Lung microvascular endothelial cell (primary cell): ENCODE results near the gene CDHR5. TPM values are rescaled to one million over a fixed set of nuclear protein-coding genes. Genes with fewer than 3 reads are reported as not detected.
A peak's percentile ranks its signal among the peaks of the same experiment; 100 is the strongest.
"Not testable (repeated sequence)": the region's sequence is repeated elsewhere in the genome, so short reads cannot be mapped to it uniquely, and the experiment has no call there.

Source experiments
- DNase-seq, 2 donors: peaks; one replicate each; pipeline versions ENCODE4 v3.0.0 to v3.0.0-alpha.2; 2010; ENCODE audit warnings: low read depth in 2 of 2
- total RNA-seq: library from RNA; depleted of rRNA; stranded (reverse); fragments of >200 nt; gene quantifications from 2 replicates; pipeline ENCODE4 v1.2.1, GENCODE V29; 2014

Gene CDHR5
- total RNA-seq: not detected in 2 replicates

DNA sequence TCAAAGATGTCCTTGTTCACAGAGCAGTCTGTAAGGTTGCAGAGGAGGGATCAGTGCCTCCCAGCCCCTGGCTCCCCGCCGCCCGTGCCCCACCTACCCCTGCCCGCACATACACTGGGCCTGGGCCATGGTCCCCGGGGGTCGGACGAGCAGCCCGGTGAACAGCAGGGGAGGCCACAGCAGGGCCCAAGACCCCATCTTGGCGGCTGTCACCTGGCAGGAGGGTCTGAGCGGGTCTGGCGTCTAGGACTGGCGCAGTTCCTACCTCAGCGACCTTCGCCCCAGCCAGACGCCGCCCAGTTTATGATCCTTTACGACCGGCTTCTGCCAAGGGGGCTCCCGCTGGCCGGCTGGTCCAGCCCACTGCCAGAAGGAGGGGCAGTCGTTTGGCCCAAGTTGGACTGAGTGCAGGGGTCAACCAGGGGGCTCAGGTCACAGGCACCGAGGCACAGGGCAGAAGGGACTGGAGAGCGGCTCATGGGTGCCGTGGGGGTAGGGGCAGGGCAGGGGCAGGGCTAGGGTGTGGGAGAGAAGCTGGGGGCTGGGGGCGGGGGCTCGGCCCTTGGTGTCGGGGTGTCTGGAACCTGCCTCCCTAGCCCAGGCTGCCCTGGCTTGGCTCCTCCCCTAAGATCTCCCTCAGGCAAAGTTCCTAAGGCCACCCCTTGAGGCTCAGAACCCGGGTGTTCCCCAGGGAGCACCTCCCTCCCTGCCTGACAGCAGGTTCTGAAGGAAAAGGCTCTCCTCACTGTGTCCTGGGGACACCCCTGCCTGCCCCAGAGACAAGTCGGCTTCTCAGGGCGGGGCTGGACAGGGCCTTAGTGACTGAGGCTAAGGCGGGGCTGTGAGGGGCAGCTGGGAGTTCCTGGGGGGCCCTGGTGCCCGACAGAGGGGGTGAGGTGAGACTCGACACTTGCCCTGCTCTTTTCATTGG lies at the start of gene CDHR5:
Gene CDHR5 (minus strand): TSS at position 251 of the 931 bp plus-strand sequence. CDS start 53 bp downstream, at position 198.
- no peak for DNase-seq

- DNase-seq: no peak
Measured at GRCh38 chr11:674406-674805, 49.7 kb upstream of the CDHR5 start.

DNA sequence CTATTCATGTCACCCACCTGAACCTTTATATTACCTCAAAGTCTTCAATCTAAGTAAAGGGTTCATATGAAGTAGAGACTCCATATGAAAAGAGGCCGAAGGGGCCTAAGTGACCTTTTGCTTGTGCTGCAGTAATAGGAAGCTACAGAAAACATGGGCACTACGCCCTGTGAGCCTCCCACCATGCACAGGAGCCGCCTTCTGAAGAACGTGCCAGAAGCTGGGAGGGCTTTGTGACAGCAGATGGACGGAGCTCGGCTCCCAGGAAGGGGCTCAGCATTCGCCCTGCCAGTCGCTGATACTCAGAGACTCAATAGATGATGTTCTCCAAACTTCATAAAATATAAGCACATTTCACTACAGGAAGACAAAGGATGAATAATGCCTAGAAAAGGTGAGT lies 49.1 kb upstream of the CDHR5 start:
- DNase-seq: no peak

- no peak for DNase-seq
Measured at GRCh38 chr11:665704-666281, 41.0 kb upstream of the CDHR5 start.

DNA sequence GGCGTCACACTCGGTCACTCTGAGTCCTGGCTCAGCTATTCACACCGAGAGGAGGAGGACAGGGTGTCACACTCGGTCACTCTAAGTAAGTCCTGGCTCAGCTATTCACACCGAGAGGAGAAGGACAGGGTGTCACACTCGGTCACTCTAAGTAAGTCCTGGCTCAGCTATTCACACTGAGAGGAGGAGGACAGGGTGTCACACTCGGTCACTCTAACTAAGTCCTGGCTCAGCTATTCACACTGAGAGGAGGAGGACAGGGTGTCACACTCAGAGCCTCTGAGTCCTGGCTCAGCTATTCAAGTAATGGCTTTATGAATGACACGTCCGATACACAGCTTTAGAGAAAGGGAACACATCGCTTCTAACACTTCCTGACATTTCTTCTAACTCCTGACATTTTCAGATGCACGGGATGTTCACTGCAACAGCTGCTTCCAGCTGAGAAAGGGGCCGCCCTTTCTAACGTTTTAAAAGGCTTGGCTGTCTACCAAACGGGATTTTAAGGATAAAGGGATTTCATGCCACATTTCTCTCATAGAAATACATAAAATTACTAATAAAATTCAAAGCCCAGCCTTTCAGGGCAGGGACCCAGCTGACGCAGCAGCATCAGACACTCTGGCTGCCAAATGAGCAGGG lies 40.4 kb upstream of the CDHR5 start:
- DNase-seq: no peak

DNA sequence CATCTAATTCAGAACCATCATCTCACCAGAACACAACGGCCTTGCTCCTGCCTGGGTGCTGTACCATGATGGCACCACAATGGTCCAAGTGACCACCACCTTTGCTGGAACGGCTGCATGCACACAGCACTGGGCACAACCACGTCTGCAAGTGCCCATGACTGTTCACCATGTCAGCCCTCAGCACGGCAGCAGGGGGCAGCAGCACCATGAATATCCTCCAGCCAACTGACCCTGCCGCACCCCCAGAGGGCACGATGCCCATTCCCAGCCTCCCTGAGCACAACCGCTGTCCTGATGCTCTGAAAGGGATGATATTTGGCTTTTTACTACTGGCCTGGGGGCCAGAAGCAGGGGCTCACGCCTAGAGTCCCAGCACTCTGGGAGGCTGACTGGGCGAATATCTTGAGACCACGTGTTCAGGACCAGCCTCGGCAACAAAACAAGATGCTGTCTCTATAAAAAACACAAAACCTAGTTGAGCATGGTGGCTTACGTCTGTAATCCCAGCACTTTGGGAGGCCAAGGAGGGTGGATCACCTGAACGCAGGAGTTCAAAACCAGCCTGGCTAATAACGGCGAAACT lies 38.0 kb upstream of the CDHR5 start:
- peak; percentile 64 to 77 for DNase-seq

GRCh38 chr11:660681-661444 lies 36.1 kb upstream of the CDHR5 start:
- DNase-seq: no peak

DNA sequence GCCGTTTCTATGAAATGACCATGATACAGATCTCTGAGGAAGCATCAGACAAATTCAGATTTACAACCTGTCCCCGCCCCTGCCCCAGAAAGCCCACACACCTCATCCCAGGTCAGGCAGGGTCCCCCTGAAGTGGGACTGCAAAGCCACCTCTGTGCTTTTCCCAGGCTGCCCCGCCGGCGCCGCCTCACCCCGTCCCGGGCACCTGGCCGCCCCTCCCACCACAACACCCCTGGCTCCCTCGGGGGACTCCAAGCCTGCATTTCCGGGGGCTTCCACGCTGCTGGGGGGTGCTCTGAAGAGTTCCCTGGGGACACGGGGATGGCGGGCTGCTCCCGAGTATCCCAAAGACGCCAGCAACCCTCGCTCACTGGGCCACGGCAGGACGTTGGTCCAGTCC lies 35.5 kb upstream of the CDHR5 start:
- DNase-seq: no peak

DNA sequence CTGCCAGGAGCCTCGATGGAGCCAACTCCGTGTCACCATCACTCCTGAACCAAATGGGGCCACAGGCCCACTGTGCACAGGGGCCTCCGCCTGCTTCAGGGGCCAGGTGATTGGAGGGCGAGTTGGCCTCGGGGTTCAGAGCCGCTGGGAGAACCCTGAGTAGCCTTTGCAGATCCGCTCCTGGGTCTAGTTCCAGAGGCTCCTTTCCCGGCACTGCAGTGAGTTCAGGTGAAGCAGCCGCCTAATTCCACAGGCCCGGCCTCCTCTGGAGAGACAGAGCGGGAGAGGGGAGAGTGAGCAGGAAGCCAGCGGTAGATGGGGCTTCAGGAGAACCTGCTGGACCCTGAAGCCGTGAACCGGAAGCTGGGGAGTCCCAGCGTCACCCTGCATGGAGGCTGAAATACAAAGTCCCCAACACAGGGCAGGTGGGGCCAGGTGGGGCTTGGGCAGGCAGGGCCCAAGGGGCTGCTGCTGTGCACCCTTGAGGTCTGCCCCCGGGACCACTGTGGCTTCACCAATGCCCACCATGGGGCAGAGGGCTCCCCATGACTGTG lies 34.9 kb upstream of the CDHR5 start:
- no peak for DNase-seq

- DNase-seq: no peak
Measured at GRCh38 chr11:657691-658126, 33.0 kb upstream of the CDHR5 start.

DNA sequence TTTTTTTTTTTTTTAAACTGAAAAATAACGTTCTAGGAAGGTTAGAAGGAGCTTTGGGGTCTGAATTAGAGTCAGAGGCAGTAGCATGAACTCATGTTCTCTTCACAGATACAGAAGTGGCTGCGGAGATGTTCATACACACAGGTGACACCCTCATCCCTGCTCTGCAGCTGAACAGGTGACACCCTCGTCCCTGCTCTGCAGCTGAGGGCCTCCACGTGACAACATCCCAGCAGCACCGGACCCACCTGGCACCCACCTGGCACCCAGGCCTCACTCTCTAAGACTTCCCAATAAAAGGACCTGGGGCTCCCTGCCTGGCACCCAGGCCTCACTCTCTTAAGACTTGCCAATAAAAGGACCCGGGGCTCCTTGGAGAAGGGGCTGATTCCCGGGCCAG lies 32.1 kb upstream of the CDHR5 start:
- DNase-seq: no peak

GRCh38 chr11:656426-656825 lies 31.7 kb upstream of the CDHR5 start:
- no peak for DNase-seq

GRCh38 chr11:655036-655726 lies 30.4 kb upstream of the CDHR5 start:
- no peak for DNase-seq

DNA sequence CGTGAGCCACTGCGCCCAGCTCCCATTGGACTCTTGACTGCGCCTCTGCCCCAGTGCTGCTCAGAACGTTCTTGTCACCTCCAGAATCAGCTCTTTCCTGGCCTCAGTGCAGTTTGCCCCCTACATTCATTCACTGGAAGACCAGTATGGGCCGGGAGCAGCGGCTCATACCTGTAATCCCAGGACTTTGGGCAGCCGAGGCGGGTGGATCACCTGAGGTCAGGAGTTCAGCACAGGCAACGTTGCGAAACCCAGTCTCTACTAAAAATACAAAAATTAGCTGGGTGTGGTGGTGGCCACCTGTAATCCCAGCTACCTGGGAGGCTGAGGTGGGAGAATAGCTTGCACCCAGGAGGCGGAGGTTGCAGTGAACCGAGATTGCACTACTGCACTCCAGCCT lies 29.7 kb upstream of the CDHR5 start:
- not testable (repeated sequence) for DNase-seq

DNA sequence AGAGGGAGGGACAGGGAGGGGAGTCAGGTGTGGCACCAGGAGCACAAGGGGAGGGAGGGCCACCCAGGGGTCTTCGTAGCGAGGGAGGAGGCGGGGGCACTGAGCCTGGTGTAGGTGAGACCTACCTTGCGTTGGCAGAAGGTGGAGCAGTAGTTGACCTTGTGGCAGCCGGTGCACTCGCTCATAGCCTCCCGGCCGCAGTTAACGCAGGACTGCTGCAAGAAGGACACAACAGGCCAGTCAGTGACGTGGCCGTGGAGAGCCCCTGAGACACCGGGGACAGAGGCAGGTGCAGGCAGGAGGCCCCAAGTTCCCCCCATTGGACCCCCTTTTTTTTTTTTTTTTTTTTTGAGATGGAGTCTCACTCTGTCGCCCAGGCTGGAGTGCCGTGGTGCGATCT lies 29.1 kb upstream of the CDHR5 start:
- no peak for DNase-seq

GRCh38 chr11:653136-653535 lies 28.4 kb upstream of the CDHR5 start:
- not testable (repeated sequence) for DNase-seq

- no peak for DNase-seq
Measured at GRCh38 chr11:650482-650881, 25.7 kb upstream of the CDHR5 start.

- DNase-seq: not testable (repeated sequence)
Measured at GRCh38 chr11:647672-648158, 23.0 kb upstream of the CDHR5 start.

- no peak for DNase-seq
Measured at GRCh38 chr11:646214-646613, 21.5 kb upstream of the CDHR5 start.

GRCh38 chr11:645536-645935 lies 20.8 kb upstream of the CDHR5 start:
- DNase-seq: no peak
